K562 (cell line): ENCODE results near the gene RUNDC1. TPM values are rescaled to one million over a fixed set of nuclear protein-coding genes. Genes with fewer than 3 reads are reported as not detected.

Experiments used
- ARNT ChIP-seq, 2 experiments: fragments of 450-650 bp; IDR thresholded peaks; 2 replicates each; pipeline ENCODE4 v1.6.1; 2016; ENCODE audit warnings: mild to moderate bottlenecking in 1 of 2
- BRCA1 ChIP-seq, 2 experiments: fragments of 450-650 bp in 1 of 2; sonication (generic) in 1 of 2; formaldehyde crosslinking in 1 of 2; IDR thresholded peaks; 2 replicates each; pipeline versions ENCODE4 v1.5.0 to v1.6.1; 2017 to 2020; ENCODE audit warnings: mild to moderate bottlenecking in 1 of 2, missing genetic modification reagents in 1 of 2
- CHCHD3 ChIP-seq: fragments of 250-450 bp; sonication (Bioruptor Pico); IDR thresholded peaks from 2 replicates; pipeline ENCODE4 v2.1.2; 2022; ENCODE audit warnings: mild to moderate bottlenecking
- DDX20 ChIP-seq: fragments of 450-650 bp; IDR thresholded peaks from 2 replicates; pipeline ENCODE4 v1.6.1; 2016; ENCODE audit warnings: missing genetic modification characterization, low read depth, mild to moderate bottlenecking, missing compliant biosample characterization, moderate library complexity
- DIDO1 ChIP-seq: fragments of 450-650 bp; IDR thresholded peaks from 2 replicates; pipeline ENCODE4 v1.6.1; 2016; ENCODE audit warnings: low read depth, missing biosample characterization, missing genetic modification characterization
- E2F6 ChIP-seq, 2 experiments: IDR thresholded peaks; 2 replicates each; pipeline ENCODE4 v1.6.1; 2011; ENCODE audit warnings: borderline replicate concordance in 1 of 2, control low read depth in 1 of 2, low read depth in 1 of 2, low read length in 1 of 2, mild to moderate bottlenecking in 1 of 2, mixed read lengths in 1 of 2, moderate library complexity in 1 of 2; ENCODE audit not compliant: insufficient read depth in 1 of 2, insufficient read length in 1 of 2, poor library complexity in 1 of 2, severe bottlenecking in 1 of 2; ENCODE audit errors: extremely low read depth in 1 of 2
- KAT2B ChIP-seq: IDR thresholded peaks from one replicate; pipeline ENCODE4 v1.6.1; 2012; ENCODE audit warnings: low read depth, mild to moderate bottlenecking, control low read depth, inconsistent platforms, low read length, moderate library complexity
- KAT7 ChIP-seq: sonication (generic); formaldehyde crosslinking; IDR thresholded peaks from 2 replicates; pipeline ENCODE4 v1.8.0; 2022; ENCODE audit warnings: missing genetic modification reagents, mild to moderate bottlenecking, borderline replicate concordance
- KAT8 ChIP-seq: fragments of 450-650 bp; IDR thresholded peaks from 2 replicates; pipeline ENCODE4 v1.6.1; 2016; ENCODE audit warnings: low read depth, mild to moderate bottlenecking
- KLF13 ChIP-seq: fragments of 450-650 bp; IDR thresholded peaks from 2 replicates; pipeline ENCODE4 v1.6.1; 2016; ENCODE audit warnings: missing genetic modification characterization, low read depth, mild to moderate bottlenecking, missing compliant biosample characterization, moderate library complexity, borderline replicate concordance
- LARP7 ChIP-seq: fragments of 450-650 bp; IDR thresholded peaks from 2 replicates; pipeline ENCODE4 v1.6.1; 2016
- MNT ChIP-seq, 2 experiments: fragments of 450-650 bp; conservative IDR thresholded peaks; 2 replicates each; pipeline ENCODE4 v1.6.1; 2017; ENCODE audit warnings: mild to moderate bottlenecking in 2 of 2, moderate library complexity in 2 of 2
- NCOA1 ChIP-seq: fragments of 450-650 bp; IDR thresholded peaks from 2 replicates; pipeline ENCODE4 v1.6.1; 2016; ENCODE audit warnings: low read depth
- NCOA6 ChIP-seq: fragments of 450-650 bp; IDR thresholded peaks from 2 replicates; pipeline ENCODE4 v1.6.1; 2017; ENCODE audit warnings: mild to moderate bottlenecking
- POLR2G ChIP-seq: fragments of 200-400 bp; formaldehyde crosslinking; IDR thresholded peaks from 2 replicates; pipeline ENCODE4 v1.6.1; 2017; ENCODE audit warnings: low read depth, mild to moderate bottlenecking, antibody characterized with exemption, low read length, moderate library complexity
- POLR3A ChIP-seq: IDR thresholded peaks from 2 replicates; pipeline ENCODE4 v1.6.1; 2011; ENCODE audit warnings: borderline replicate concordance, mild to moderate bottlenecking, moderate library complexity; ENCODE audit not compliant: insufficient read length, insufficient read depth; ENCODE audit errors: extremely low read depth
- PYGO2 ChIP-seq: fragments of 450-650 bp; IDR thresholded peaks from 2 replicates; pipeline ENCODE4 v1.6.1; 2016; ENCODE audit warnings: mild to moderate bottlenecking, missing genetic modification characterization, moderate library complexity, missing compliant biosample characterization
- SRSF3 ChIP-seq: fragments of 200-400 bp; formaldehyde crosslinking; IDR thresholded peaks from 2 replicates; pipeline ENCODE4 v1.6.1; 2016; ENCODE audit warnings: mild to moderate bottlenecking, low read length, moderate library complexity; ENCODE audit not compliant: insufficient read depth
- THRB ChIP-seq: fragments of 450-650 bp; formaldehyde crosslinking; conservative IDR thresholded peaks from 2 replicates; pipeline ENCODE4 v1.4.0; 2022; ENCODE audit warnings: mild to moderate bottlenecking, missing genetic modification characterization
- ZBTB7A ChIP-seq: IDR thresholded peaks from 2 replicates; pipeline ENCODE4 v1.6.1; 2011; ENCODE audit warnings: low read depth, mild to moderate bottlenecking, low read length, moderate library complexity, borderline replicate concordance; ENCODE audit not compliant: control insufficient read depth
- ZKSCAN8 ChIP-seq: fragments of 200-800 bp; sonication (Bioruptor generic); IDR thresholded peaks from 2 replicates; pipeline ENCODE4 v1.6.1; 2016; ENCODE audit warnings: missing genetic modification characterization, missing compliant biosample characterization
- ZNF311 ChIP-seq: fragments of 250-450 bp; sonication (Bioruptor Pico); IDR thresholded peaks from 2 replicates; pipeline ENCODE4 v1.4.0; 2020; ENCODE audit warnings: mild to moderate bottlenecking, moderate library complexity
- ZNF512 ChIP-seq: IDR thresholded peaks from 2 replicates; pipeline ENCODE4 v1.6.1; 2016; ENCODE audit warnings: missing genetic modification characterization, missing compliant biosample characterization
- polyA plus RNA-seq, 8 experiments: library from polyadenylated mRNA; depleted of rRNA in 4 of 8; stranded (reverse) in 5 of 8; unstranded in 3 of 8; fragments of >200 nt; fragmentation: Nextera tagmentation in 2 of 8; fragmentation: Illumina TruSeq in 1 of 8; extraction: Ambion mirVana in 2 of 8; extraction: Trizol in 1 of 8; gene quantifications; 2 replicates each; pipeline versions ENCODE4 v1.2.1 to v1.2.3, GENCODE V29; 2011 to 2014; ENCODE audit warnings: inconsistent platforms in 1 of 8, missing spikeins in 1 of 8
- total RNA-seq, 7 experiments: library from RNA; depleted of rRNA in 6 of 7; stranded (reverse); fragments of >200 nt in 6 of 7; fragmentation: Illumina TruSeq in 2 of 7; extraction: Trizol in 2 of 7; gene quantifications; 2 replicates each; pipeline versions ENCODE4 v1.2.1 to v1.2.3, GENCODE V29; 2011 to 2021; ENCODE audit warnings: low replicate concordance in 1 of 7

Gene RUNDC1
- total and polyA plus RNA-seq, 9 of the 15 experiments (the other 6 are each of a cell fraction or from before 2014, with no cell fraction given): 3.4 to 12.6 (median 9.4) TPM

- no peak for TF ChIP-seq E2F6 (IDR thresholded peaks at IDR 0.05; ENCODE audit: borderline replicate concordance in 1 of 2, extremely low read depth in 1 of 2, insufficient read depth in 1 of 2, insufficient read length in 1 of 2, low read depth in 1 of 2, low read length in 1 of 2, poor library complexity in 1 of 2, severe bottlenecking in 1 of 2)
- no peak for TF ChIP-seq KAT2B
- TF ChIP-seq KAT7 (CRISPR knock-in tag): no peak
- TF ChIP-seq CHCHD3: no peak
- no peak for TF ChIP-seq NCOA6
- no peak for TF ChIP-seq ZKSCAN8 (CRISPR knock-in tag)
- TF ChIP-seq ZNF512: no peak
- TF ChIP-seq SRSF3: no peak
- no peak for TF ChIP-seq KAT8
- TF ChIP-seq DIDO1 (tag): no peak
- no peak for TF ChIP-seq ZNF311 (CRISPR knock-in tag)
- no peak for TF ChIP-seq POLR3A
- TF ChIP-seq POLR2G: peak; percentile 81
- TF ChIP-seq KLF13 (tag): peak; percentile 77
- TF ChIP-seq ZBTB7A: no peak; the same call in 1 of the 2 replicates
- no peak for TF ChIP-seq PYGO2 (tag)
- TF ChIP-seq NCOA1: no peak
- no peak for TF ChIP-seq THRB (CRISPR knock-in tag)
- peak; percentile 66 to 79 for TF ChIP-seq MNT (conservative IDR thresholded peaks at IDR 0.05)
- TF ChIP-seq DDX20 (tag): no peak
- no peak for TF ChIP-seq LARP7
- TF ChIP-seq ARNT (IDR thresholded peaks at IDR 0.05): no peak
- no peak for TF ChIP-seq BRCA1 (IDR thresholded peaks at IDR 0.05)
- TF ChIP-seq BRCA1 (CRISPR knock-in tag; IDR thresholded peaks at IDR 0.05): no peak
Measured at GRCh38 chr17:42980274-42980765, at the start of gene RUNDC1 (continued).
